Ishikawa (cell line): ENCODE results near the gene LST1.

ENCODE experiments used
- CREB1 ChIP-seq: IDR thresholded peaks from 2 replicates; pipeline ENCODE4 v1.6.1; 2012; ENCODE audit warnings: low read depth
- EP300 ChIP-seq: IDR thresholded peaks from 2 replicates; pipeline ENCODE4 v1.6.1; 2012; ENCODE audit warnings: borderline replicate concordance
- MAX ChIP-seq: IDR thresholded peaks from 2 replicates; pipeline ENCODE4 v1.6.1; 2012
- TAF1 ChIP-seq: IDR thresholded peaks from 2 replicates; pipeline ENCODE4 v1.6.1; 2012; ENCODE audit warnings: low read depth, mild to moderate bottlenecking
- TEAD4 ChIP-seq: IDR thresholded peaks from 2 replicates; pipeline ENCODE4 v1.6.1; 2012
- YY1 ChIP-seq: IDR thresholded peaks from 2 replicates; pipeline ENCODE4 v1.6.1; 2012; ENCODE audit warnings: low read depth
- TF ChIP-seq, protein P1 (sequence below): IDR thresholded peaks from 2 replicates; pipeline ENCODE4 v1.6.1; 2012

DNA sequence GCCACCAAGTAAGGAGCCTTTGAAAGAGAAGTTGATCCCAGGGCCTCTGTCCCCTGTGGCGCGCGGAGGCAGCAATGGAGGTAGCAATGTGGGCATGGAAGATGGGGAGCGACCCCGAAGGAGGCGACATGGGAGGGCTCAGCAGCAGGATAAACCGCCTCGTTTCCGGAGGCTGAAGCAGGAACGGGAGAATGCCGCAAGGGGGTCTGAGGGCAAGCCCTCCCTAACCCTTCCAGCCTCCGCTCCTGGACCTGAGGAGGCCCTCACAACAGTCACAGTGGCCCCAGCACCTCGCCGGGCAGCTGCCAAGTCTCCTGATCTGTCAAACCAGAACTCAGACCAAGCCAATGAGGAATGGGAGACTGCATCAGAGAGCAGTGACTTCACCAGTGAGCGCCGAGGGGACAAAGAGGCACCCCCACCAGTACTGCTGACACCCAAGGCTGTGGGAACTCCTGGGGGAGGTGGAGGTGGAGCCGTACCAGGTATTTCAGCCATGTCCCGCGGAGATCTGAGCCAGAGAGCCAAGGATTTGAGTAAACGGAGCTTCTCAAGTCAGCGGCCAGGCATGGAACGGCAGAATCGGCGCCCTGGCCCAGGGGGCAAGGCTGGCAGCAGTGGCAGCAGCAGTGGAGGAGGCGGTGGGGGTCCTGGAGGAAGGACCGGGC, 46.3 kb downstream of the LST1 start:
- TF ChIP-seq MAX (no peak), TAF1 (no peak), YY1 (no peak), EP300 (no peak), CREB1 (no peak), TEAD4 (no peak)
- TF ChIP-seq, protein P1, sequence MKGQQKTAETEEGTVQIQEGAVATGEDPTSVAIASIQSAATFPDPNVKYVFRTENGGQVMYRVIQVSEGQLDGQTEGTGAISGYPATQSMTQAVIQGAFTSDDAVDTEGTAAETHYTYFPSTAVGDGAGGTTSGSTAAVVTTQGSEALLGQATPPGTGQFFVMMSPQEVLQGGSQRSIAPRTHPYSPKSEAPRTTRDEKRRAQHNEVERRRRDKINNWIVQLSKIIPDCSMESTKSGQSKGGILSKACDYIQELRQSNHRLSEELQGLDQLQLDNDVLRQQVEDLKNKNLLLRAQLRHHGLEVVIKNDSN: no peak
